Measurements from ENCODE around the gene ZNF554. TPM values are rescaled to one million over a fixed set of nuclear protein-coding genes. Genes with fewer than 3 reads are reported as not detected.

The ZNF554 gene
- total and polyA plus RNA-seq, 2 donors (not counting 3 experiments of a cell fraction or from before 2014, with no cell fraction given), result 1.2 to 1.6 TPM

DNA sequence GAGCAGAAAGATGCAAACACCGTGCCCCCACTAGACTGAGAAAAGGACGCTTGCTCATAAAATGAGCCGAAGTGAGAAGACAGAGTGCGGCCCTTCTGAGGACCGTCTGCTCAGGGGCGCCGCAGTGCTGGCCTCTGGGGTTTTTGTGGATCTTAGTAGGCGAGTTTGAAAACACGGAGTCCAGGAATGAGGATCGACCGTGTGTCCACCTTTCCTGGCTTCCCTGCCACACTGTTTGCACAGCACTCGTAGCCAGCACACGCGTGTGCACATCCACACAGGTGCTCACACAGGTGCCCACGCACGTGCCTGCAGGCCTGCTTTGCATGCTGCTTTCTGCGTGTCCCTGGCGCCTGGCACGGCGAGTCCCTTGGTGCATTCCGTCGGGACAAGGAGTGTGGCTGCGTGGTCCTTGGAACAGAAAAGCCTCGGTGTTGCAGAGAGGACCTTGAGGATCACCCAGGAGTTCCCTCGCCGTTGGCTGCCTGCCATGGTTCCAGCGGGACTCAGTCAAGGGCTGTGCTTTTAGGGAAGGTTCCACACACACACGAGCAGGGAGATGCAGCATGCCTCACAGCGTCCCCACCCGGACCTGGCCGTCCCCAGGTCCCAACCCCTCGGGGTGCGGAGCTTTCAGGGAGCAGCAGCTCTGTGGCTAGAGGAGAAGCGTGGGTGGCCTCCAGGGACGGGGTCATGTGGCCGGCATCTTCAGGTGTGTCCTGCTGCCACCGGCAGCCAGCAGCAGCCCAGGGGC, 10.1 kb upstream of the ZNF554 start:
- Histone ChIP-seq H3K9me1 (replicated peaks; ENCODE audit: control insufficient read depth, extremely low read depth, insufficient read depth, low read length) (no peaks in the 10 kb centered on the region), H3K9me3 (replicated peaks; ENCODE audit: control insufficient read depth, insufficient read depth, low read length) (no peaks in the 10 kb centered on the region), H3K79me2 (ENCODE audit: control insufficient read depth, insufficient read depth, low read length) (no peaks in the 10 kb centered on the region), H3K4me1 (ENCODE audit: control insufficient read depth, extremely low read depth, insufficient read depth, low read length) (no peaks in the 10 kb centered on the region), H4K20me1 (replicated peaks; ENCODE audit: control insufficient read depth, extremely low read depth, insufficient read depth, low read length) (no peaks in the 10 kb centered on the region), H3K4me3 (replicated peaks in 1 of 3; ENCODE audit: insufficient read depth in 1 of 3, low read depth in 1 of 3, low read length in 3 of 3) (no peak overlapping the region), H3K36me3 (ENCODE audit: control insufficient read depth in 2 of 2, extremely low read depth in 1 of 2, insufficient read depth in 2 of 2, low read length in 2 of 2) (peaks cover 5 to 29% of the 10 kb centered on the region in 2 experiments), H3K27me3 (ENCODE audit: control insufficient read depth in 2 of 2, insufficient read depth in 2 of 2, low read length in 2 of 2) (no peaks in the 10 kb centered on the region), H3K27ac (ENCODE audit: insufficient read depth, low read depth, low read length) (no peak overlapping the region), H3K9ac (replicated peaks; ENCODE audit: extremely low read depth, insufficient read depth, low read length) (no peak overlapping the region), H3K4me2 (ENCODE audit: insufficient read depth, low read length) (no peak overlapping the region), H2AFZ (ENCODE audit: low read depth, low read length) (no peak overlapping the region)
- TF ChIP-seq POLR2AphosphoS5 (IDR thresholded peaks at IDR 0.05; ENCODE audit: insufficient read depth, low read depth, low read length) (no peak), MYC (IDR thresholded peaks at IDR 0.05; ENCODE audit: low read depth, low read length) (no peak), POLR2A (IDR thresholded peaks at IDR 0.05; ENCODE audit: low read depth, low read length) (no peak), GATA2 (IDR thresholded peaks at IDR 0.05; ENCODE audit: insufficient read depth, insufficient read length, low read depth, low read length) (no peak), EZH2 (IDR thresholded peaks at IDR 0.05; ENCODE audit: borderline replicate concordance, low read depth, low read length, severe bottlenecking) (no peak), JUN (IDR thresholded peaks at IDR 0.05; ENCODE audit: borderline replicate concordance, insufficient read depth, insufficient read length, low read depth) (no peak), FOS (IDR thresholded peaks at IDR 0.05; ENCODE audit: borderline replicate concordance, insufficient read depth, low read length) (no peak)
- TF ChIP-seq, protein P1, sequence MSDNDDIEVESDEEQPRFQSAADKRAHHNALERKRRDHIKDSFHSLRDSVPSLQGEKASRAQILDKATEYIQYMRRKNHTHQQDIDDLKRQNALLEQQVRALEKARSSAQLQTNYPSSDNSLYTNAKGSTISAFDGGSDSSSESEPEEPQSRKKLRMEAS (IDR thresholded peaks at IDR 0.05; ENCODE audit: insufficient read depth, insufficient read length), result no peak
- TF ChIP-seq, protein P2, sequence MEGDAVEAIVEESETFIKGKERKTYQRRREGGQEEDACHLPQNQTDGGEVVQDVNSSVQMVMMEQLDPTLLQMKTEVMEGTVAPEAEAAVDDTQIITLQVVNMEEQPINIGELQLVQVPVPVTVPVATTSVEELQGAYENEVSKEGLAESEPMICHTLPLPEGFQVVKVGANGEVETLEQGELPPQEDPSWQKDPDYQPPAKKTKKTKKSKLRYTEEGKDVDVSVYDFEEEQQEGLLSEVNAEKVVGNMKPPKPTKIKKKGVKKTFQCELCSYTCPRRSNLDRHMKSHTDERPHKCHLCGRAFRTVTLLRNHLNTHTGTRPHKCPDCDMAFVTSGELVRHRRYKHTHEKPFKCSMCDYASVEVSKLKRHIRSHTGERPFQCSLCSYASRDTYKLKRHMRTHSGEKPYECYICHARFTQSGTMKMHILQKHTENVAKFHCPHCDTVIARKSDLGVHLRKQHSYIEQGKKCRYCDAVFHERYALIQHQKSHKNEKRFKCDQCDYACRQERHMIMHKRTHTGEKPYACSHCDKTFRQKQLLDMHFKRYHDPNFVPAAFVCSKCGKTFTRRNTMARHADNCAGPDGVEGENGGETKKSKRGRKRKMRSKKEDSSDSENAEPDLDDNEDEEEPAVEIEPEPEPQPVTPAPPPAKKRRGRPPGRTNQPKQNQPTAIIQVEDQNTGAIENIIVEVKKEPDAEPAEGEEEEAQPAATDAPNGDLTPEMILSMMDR (IDR thresholded peaks at IDR 0.05; ENCODE audit: extremely low read depth in 1 of 2, insufficient read depth in 1 of 2, low read depth in 1 of 2, low read length in 2 of 2), result no peak
- intact Hi-C loops (cut with micrococcal nuclease), result no loop called here
- no TSS peak for BruUV-seq (replicated peaks)
- FAIRE-seq (no peak), DNase-seq (ENCODE audit: low read depth, low spot score) (no peak)
- ChIA-PET CTCF (interaction anchor here (1.1 kb wide), 1 partner anchor 24 kb away, joined by 3 read pairs; the partner anchor contains the start of gene THOP1), POLR2A (no interaction called here)
- dilution Hi-C loops (cut with MboI; ENCODE audit: extremely low pct_ligation_motif_present, low sequenced_read_pairs), result no loop called here

All from endothelial cell of umbilical vein (primary cell).